Activated naive CD4-positive, alpha-beta T cell treated with anti-CD3 and anti-CD28 coated beads, Interleukin-2, amount 50 U/mL, for 16 hours (primary cell): Measurements from ENCODE around the gene ZMIZ1.

Source experiments
- DNase-seq: peaks from one replicate; pipeline ENCODE4 v3.0.0-alpha.2; 2020

Gene ZMIZ1

DNA sequence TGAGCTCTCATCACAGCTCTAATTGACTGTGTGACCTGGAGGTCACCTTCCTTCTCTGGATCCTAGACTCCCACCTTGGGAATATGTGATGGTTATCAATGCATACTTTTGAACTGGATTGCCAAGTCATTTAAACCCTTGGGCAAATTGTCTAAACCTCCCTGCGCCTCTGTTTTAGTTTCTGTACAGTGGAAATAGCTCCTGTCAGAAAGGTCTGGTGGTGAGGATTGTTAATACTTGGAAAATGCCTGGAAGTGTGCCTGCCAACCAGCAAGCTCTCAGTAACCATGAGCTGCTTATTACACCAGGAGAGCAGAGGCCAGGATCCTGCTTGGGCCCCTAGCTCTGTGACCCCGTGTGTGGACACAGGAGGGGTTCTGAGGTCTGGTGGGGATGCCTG is 169.8 kb downstream of the ZMIZ1 start:
- DNase-seq: no peak

DNA sequence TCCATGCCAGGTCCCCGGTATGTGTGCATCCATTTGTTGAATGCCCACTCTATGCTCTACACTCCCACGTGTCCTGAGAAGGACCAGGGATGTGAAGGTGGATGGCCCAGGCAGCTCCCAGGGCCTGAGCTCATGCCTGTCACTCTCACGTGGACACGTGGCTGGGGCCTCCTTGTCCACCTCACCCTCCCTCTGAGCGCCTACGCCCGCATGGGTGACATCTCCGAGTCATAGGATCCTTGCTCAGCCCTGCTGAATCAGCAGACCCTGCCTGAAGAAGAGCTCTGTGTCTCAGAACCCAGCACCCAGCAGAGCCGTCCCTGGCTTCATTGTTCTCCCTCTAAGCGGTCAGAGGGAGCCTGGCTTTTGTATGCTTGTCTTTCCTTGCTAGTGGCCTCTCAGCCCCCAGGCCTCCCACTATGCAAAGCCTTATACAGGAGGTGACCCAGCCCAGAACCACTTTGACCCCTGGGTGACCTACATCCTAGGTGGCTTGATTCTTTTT is 170.6 kb downstream of the ZMIZ1 start:
- no peak for DNase-seq

DNA sequence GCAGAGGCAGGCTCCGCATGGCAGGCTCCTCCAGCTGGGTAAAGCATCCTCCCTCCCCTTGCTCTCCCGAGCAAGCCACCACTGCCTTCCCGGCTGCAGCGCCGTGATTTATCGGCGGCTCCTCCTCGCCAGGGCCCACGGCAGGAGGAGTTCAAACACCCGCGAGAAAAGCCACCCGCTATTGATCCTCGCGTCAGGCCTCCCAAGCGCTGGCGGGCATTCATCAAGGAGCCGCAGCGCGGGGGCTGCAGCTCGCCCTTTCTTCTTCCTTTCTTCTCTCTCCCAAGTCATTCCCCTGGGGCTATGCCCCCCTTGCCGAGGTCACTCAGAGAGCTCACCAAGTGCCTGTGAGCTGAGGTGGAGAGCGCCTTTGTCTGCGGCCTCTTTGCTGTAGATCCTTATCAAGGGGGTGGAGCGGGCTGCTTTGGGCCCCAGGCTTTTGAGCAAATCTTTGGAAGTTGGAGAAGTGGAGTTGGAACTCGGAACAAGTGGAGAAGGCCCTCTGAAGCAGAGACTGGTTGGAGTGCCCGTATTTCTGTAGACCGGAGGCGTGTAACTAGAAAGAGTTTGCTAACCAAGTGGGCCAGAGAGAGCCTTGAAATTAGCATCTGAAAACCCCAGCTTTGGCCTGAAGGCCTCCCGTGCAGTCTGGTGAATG is 171.3 kb downstream of the ZMIZ1 start:
- no peak for DNase-seq

GRCh38 chr10:79241629-79241989 is 172.8 kb downstream of the ZMIZ1 start:
- no peak for DNase-seq

- peak; percentile 24 for DNase-seq
These were observed 173.3 kb downstream of the ZMIZ1 start for GRCh38 chr10:79241990-79242619.

- peak; percentile 62 for DNase-seq
These were observed 173.9 kb downstream of the ZMIZ1 start for GRCh38 chr10:79242620-79243152.

DNA sequence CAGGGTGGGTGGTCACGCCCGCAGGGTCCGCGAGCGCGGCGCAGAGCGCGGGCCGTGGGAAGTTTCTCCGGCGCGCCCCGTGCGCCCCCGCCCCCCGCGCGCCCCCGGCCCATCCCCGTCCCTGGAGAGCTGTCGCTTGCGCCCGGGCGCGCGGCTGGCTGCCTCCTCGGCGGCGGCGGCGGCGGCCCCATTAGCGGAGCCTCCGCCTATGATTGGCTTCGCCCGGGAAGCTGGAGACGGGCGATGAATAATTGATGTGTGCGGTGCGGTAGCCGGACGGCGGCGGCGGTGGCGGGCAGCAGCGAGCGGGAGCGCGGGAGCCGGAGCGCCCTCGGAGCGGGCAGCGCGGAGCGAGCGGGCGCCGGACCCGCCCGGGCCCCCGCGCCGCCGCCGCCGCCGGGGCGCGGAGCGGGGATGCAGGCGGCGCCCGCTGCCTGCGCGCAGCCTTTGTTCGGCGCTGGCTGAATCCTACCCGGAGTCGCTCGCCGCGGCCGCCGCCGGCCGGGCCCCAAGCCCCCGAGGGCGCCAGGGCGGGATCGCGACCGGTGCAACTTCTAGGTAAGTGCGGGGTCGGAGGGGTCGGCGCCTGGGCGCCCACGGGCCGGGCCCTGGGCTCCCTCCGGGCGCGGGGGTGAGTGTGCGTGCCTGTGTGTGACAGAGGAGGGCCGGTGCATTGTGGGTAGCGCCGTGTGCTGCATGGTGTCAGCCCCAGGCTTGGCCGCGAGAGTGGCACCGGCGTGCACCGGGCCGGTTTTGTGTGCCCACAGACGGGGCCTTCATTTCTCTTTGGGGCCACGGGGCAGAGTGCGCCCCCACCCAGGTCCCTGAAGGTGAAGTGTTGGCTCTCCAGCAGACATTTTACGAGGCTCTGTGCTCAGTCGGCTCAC is 174.7 kb downstream of the ZMIZ1 start:
- peak; percentile 72 for DNase-seq

DNA sequence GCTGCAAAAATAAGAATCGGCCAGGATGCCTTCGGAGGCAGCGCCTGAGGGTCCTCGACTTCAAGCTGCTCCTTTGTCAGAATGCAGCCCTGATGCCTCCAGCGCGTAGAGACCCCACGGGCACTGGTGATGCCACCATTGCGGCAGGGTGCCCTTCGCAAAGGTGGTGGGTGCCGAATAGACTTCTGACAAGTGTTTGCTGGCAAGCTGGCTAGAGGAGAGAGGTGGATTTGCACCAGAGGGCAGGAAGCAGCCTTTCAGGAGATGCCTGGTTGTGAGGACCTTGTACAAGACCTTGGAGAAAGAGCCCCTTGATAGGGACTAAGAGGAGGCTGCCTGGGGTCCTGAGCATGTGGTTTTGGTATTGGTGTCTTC is 175.3 kb downstream of the ZMIZ1 start:
- DNase-seq: no peak

GRCh38 chr10:79244841-79245504 is 176.2 kb downstream of the ZMIZ1 start:
- DNase-seq: no peak

- DNase-seq: no peak
These were observed 176.9 kb downstream of the ZMIZ1 start for GRCh38 chr10:79245539-79246208.

DNA sequence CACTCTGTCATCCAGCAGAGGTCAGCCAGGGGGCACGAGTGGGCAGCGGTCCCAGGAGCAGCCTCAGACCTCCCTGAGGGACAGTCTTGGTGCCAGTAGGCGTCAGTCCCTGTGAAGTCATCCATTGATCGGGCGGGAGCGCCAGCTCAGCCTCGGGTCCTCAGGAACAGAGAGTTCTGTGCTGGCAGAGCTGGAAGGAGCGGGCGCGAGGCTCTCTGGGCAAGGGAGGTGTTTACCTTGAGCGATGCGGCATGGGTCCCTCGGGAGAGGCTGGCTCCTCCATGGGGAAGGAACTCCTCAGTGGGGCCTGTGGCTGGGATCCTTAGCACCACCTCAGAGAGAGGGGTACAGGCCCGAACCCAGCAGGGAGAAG is 177.4 kb downstream of the ZMIZ1 start:
- no peak for DNase-seq

DNA sequence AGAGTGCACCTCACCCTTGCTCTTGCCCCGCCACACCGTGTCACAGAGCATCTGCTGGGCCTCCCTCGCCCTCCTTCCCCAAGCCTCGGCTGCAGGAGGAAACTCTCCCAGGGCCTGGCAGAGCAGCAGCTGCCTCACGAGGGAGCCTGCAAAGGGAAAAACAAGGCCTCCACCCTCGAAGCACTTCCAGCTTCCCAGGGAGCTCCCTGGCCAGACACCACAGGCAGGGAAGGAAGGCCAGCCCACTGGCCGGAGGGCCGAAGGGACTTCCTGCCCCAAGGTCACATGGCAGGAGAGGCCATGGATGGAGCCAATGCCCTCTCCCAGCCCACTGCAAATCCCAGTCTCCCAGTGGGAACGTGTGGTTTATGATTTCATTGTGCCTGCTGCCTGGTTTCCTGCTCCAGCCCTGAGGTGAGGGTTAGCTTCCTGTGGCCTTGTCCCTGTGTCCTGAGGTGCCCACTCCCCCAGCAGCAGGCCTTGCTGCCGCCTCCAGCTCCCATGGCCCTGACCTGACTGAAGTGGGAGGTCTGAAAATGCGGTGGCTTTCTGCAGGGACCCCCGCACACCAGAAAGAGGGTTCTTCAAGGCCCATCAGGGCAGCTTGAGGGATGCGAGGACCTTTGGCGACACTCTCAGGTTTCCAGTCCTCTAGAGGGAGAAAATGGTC is 178.0 kb downstream of the ZMIZ1 start:
- DNase-seq: no peak

- no peak for DNase-seq
These were observed 178.8 kb downstream of the ZMIZ1 start for GRCh38 chr10:79247373-79248137.

- DNase-seq: no peak
These were observed 179.8 kb downstream of the ZMIZ1 start for GRCh38 chr10:79248341-79249185.

- DNase-seq: no peak
These were observed 180.7 kb downstream of the ZMIZ1 start for GRCh38 chr10:79249186-79250121.

DNA sequence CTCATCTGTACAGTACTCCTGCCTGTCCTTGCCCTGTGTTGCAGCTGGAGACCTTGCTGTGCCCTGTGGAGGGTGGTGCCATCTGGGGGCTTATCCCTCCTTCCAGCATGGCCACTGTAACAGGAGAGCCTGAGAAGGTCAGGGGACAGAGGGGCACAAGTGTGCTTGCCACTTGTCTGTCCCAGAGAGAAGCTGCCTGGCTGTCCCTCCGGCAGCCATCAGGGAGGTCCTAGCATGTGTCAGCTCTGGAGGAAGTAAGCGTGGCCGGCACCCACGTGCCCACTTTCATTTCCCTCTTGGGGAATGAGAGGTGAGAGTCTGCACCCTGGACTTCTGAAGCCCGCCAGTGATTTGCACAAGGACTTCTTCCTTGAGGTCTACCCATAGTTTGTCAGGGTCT is 181.5 kb downstream of the ZMIZ1 start:
- DNase-seq: no peak

- DNase-seq: no peak
These were observed 183.7 kb downstream of the ZMIZ1 start for GRCh38 chr10:79252450-79252849.

- DNase-seq: no peak
These were observed 184.2 kb downstream of the ZMIZ1 start for GRCh38 chr10:79252971-79253370.

- no peak for DNase-seq
These were observed 184.9 kb downstream of the ZMIZ1 start for GRCh38 chr10:79253704-79254103.
